ENCODE measurements around the gene SRGN. TPM values are rescaled to one million over a fixed set of nuclear protein-coding genes. Genes with fewer than 3 reads are reported as not detected.

Gene SRGN
- total and polyA plus RNA-seq, 2 of the 8 experiments (the other 6 are each of a cell fraction or from before 2014, with no cell fraction given): 0.06 TPM; not detected in 1

DNA sequence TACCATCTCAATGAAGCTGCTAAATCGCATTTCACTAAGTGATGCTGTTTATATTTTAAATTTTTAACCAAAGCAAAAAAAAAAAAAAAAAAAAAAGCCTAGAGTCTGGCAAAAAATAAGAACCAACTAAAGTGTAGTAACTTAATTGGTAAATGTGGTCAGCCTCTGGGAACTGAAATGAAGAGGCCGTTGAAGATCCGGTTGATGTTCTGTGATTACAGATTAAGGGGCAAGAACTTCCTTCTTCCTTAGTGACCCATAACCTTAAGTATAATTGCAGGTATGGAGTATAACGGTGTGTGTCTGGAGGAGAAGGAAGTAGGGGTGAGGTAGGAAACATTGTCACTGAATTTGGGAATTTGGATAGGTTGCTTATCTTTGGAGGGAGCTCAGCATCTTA lies 7.7 kb upstream of the SRGN start:
- Histone ChIP-seq H3K18ac (ENCODE audit: extremely low read depth, low read length) (no peak overlapping the region), H3K79me1 (ENCODE audit: low read depth, low read length) (no peaks in the 10 kb centered on the region), H2BK15ac (ENCODE audit: low read length) (no peak overlapping the region), H2BK120ac (replicated peaks; ENCODE audit: low read depth, low read length) (no peak overlapping the region), H4K91ac (replicated peaks; ENCODE audit: insufficient read length, low read length) (no peak overlapping the region), H3K4me2 (ENCODE audit: insufficient read depth in 1 of 2, low read depth in 2 of 2, low read length in 2 of 2) (no peak overlapping the region), H3K23me2 (ENCODE audit: low read depth, low read length) (no peaks in the 10 kb centered on the region), H2BK20ac (ENCODE audit: low read length) (no peak overlapping the region), H3K27me3 (replicated peaks in 1 of 4; ENCODE audit: control insufficient read depth in 3 of 4, extremely low read depth in 1 of 4, insufficient read depth in 3 of 4, low read length in 3 of 4) (no peaks in the 10 kb centered on the region), H4K20me1 (replicated peaks in 1 of 2; ENCODE audit: control insufficient read depth in 1 of 2, insufficient read depth in 2 of 2, low read length in 2 of 2) (no peaks in the 10 kb centered on the region), H3K9ac (replicated peaks in 1 of 4; ENCODE audit: extremely low read depth in 1 of 4, low read depth in 3 of 4, low read length in 3 of 4) (no peak overlapping the region), H3K4me3 (ENCODE audit: extremely low read depth in 1 of 4, insufficient read depth in 2 of 4, low read depth in 3 of 4, low read length in 4 of 4) (no peak overlapping the region), H3K14ac (ENCODE audit: insufficient read length) (no peak overlapping the region), H3K4ac (replicated peaks; ENCODE audit: insufficient read length, low read depth, low read length) (no peak overlapping the region), H2BK12ac (ENCODE audit: low read depth, low read length) (no peak overlapping the region), H4K8ac (ENCODE audit: extremely low read depth, insufficient read depth, low read length) (no peak overlapping the region), H3K4me1 (replicated peaks in 1 of 4; ENCODE audit: control insufficient read depth in 3 of 4, insufficient read depth in 4 of 4, low read length in 3 of 4) (no peaks in the 10 kb centered on the region), H2AK5ac (ENCODE audit: low read depth, low read length) (no peak overlapping the region), H2AFZ (ENCODE audit: low read length) (no peak overlapping the region), H2BK5ac (ENCODE audit: low read depth, low read length) (no peak overlapping the region), H3K79me2 (ENCODE audit: control insufficient read depth in 1 of 2, insufficient read depth in 2 of 2, low read length in 2 of 2) (no peaks in the 10 kb centered on the region), H3K9me3 (ENCODE audit: insufficient read depth in 2 of 2, low read depth in 1 of 2, low read length in 1 of 2) (no peaks in the 10 kb centered on the region), H3K56ac (replicated peaks; ENCODE audit: insufficient read length, low read depth, low read length) (no peak overlapping the region), H3K36me3 (ENCODE audit: control insufficient read depth in 2 of 4, insufficient read depth in 4 of 4, low read length in 3 of 4) (no peaks in the 10 kb centered on the region), H4K5ac (ENCODE audit: insufficient read length, low read depth, low read length) (no peak overlapping the region), H3K27ac (ENCODE audit: low read depth, low read length) (no peak overlapping the region), H3K23ac (ENCODE audit: insufficient read length) (no peak overlapping the region)
- CTCF ChIA-PET (ENCODE audit: partially characterized antibody): interaction anchor here (1.0 to 6.6 kb wide), 2 partner anchors 13 to 193 kb away, joined by 3 to 43 read pairs; no protein-coding TSS in a partner anchor
- WGBS, 2 experiments (ENCODE audit: extremely low coverage in 1 of 2, insufficient coverage in 1 of 2, insufficient read length in 1 of 2, insufficient replicate concordance in 2 of 2, low coverage in 1 of 2, low lambda C conversion rate in 2 of 2, missing lambda C conversion rate in 1 of 2): 97% methylated on average over 4 of the region's 4 CpGs; no CpG with 5 or more reads in 1 of the 2 experiments
- TF ChIP-seq CHD2 (IDR thresholded peaks at IDR 0.05; ENCODE audit: low read length) (no peak), ASH2L (IDR thresholded peaks at IDR 0.05; ENCODE audit: low read length) (no peak), SIN3A (conservative IDR thresholded peaks at IDR 0.05 in 1 of 2, IDR thresholded peaks at IDR 0.05 in 1 of 2; ENCODE audit: low read depth in 1 of 2, low read length in 2 of 2) (no peak), TAF1 (IDR thresholded peaks at IDR 0.05; ENCODE audit: low read depth, low read length) (no peak), TCF12 (IDR thresholded peaks at IDR 0.05; ENCODE audit: low read depth, low read length) (no peak)
- POLR2A ChIA-PET (ENCODE audit: partially characterized antibody): no interaction called here
- FAIRE-seq (no peak), DNase-seq (ENCODE audit: low read depth in 1 of 2, low spot score in 2 of 2) (no peak)
